PC-9 (cell line): Measurements from ENCODE around the gene SPATA20. TPM values are rescaled to one million over a fixed set of nuclear protein-coding genes. Genes with fewer than 3 reads are reported as not detected.

ENCODE experiments used
- BruUV-seq: library from RNA; stranded (reverse); fragments of 400-500 nt; replicated peaks from 2 replicates; lab custom pipeline; 2021; lab: Mats Ljungman, UMichigan
- CTCF ChIA-PET: fragments of 300-600 bp; sonication (Branson Sonifier 250); formaldehyde crosslinking; loops from one replicate; lab custom pipeline; 2022; ENCODE audit warnings: antibody characterized with exemption; lab: Charles Lee
- POLR2A ChIA-PET: fragments of 300-600 bp; sonication (Branson Sonifier 250); formaldehyde crosslinking; loops from one replicate; lab custom pipeline; 2022; ENCODE audit warnings: antibody characterized with exemption; ENCODE audit not compliant: unreplicated experiment; lab: Charles Lee
- DNase-seq, 2 experiments: peaks; one replicate each; pipeline versions ENCODE4 v3.0.0 to v3.0.0-alpha.2; 2015 to 2022; ENCODE audit warnings: mixed read lengths in 1 of 2
- H2AFZ ChIP-seq: fragments of 200-600 bp; sonication (generic); 2 replicates; pipeline ENCODE4 v1.8.1; 2017; ENCODE audit warnings: antibody characterized with exemption
- H3F3A ChIP-seq: fragments of 200-600 bp; sonication (generic); 2 replicates; pipeline ENCODE4 v1.8.1; 2017; ENCODE audit warnings: antibody characterized with exemption, mild to moderate bottlenecking, low read depth; ENCODE audit not compliant: insufficient read depth
- H3K27ac ChIP-seq: fragments of 200-600 bp; sonication (generic); 2 replicates; pipeline ENCODE4 v1.6.1; 2016; ENCODE audit warnings: mixed run types
- H3K27me3 ChIP-seq: fragments of 200-600 bp; sonication (generic); 2 replicates; pipeline ENCODE4 v1.6.1; 2016; ENCODE audit warnings: low read depth, mixed run types; ENCODE audit not compliant: insufficient read depth
- H3K36me3 ChIP-seq: fragments of 200-600 bp; sonication (generic); 2 replicates; pipeline ENCODE4 v1.6.1; 2016; ENCODE audit warnings: low read depth, mixed run types
- H3K4me1 ChIP-seq: fragments of 200-600 bp; sonication (generic); replicated peaks from 2 replicates; pipeline ENCODE4 v1.6.1; 2016; ENCODE audit warnings: mixed run types; ENCODE audit not compliant: insufficient read depth
- H3K4me2 ChIP-seq: fragments of 200-600 bp; sonication (generic); 2 replicates; pipeline ENCODE4 v1.6.1; 2017; ENCODE audit warnings: mixed run types
- H3K4me3 ChIP-seq: fragments of 200-600 bp; sonication (generic); 2 replicates; pipeline ENCODE4 v1.6.1; 2016; ENCODE audit warnings: mixed run types
- H3K79me2 ChIP-seq: fragments of 200-600 bp; sonication (generic); 2 replicates; pipeline ENCODE4 v1.6.1; 2017; ENCODE audit warnings: low read depth, mixed run types
- H3K9me2 ChIP-seq: fragments of 200-600 bp; sonication (generic); 2 replicates; pipeline ENCODE4 v1.8.1; 2017; ENCODE audit warnings: mild to moderate bottlenecking; ENCODE audit not compliant: insufficient read depth
- H3K9me3 ChIP-seq: fragments of 200-600 bp; sonication (generic); 2 replicates; pipeline ENCODE4 v1.8.1; 2016; ENCODE audit warnings: low read depth; ENCODE audit not compliant: insufficient read depth
- H4K20me1 ChIP-seq: fragments of 200-600 bp; sonication (generic); 2 replicates; pipeline ENCODE4 v1.8.1; 2017; ENCODE audit not compliant: insufficient read depth
- CTCF ChIP-seq: fragments of 200-600 bp; sonication (generic); conservative IDR thresholded peaks from 2 replicates; pipeline ENCODE4 v1.6.1; 2017; ENCODE audit warnings: mixed run types, antibody characterized with exemption, mild to moderate bottlenecking, moderate library complexity
- EZH2 ChIP-seq: fragments of 200-600 bp; sonication (generic); IDR thresholded peaks from 2 replicates; pipeline ENCODE4 v1.8.0; 2017; ENCODE audit warnings: antibody characterized with exemption, low read depth
- intact Hi-C: fragments of 100-400 bp; cut with micrococcal nuclease; formaldehyde crosslinking; loops from one replicate; pipeline ENCODE4 v1.10.0; 2022; ENCODE audit not compliant: unreplicated experiment
- total RNA-seq: library from RNA; stranded (reverse); gene quantifications from 2 replicates; pipeline ENCODE4 v1.2.3, GENCODE V29; 2021

The SPATA20 gene
- total RNA-seq, 1 experiment from 2014 or later = 41.5 TPM

GRCh38 chr17:50519141-50519834 is 27.7 kb upstream of the SPATA20 start:
- H3K4me3 ChIP-seq = no peak overlapping the region
- no peaks in the 10 kb centered on the region for H3K36me3 ChIP-seq
- intact Hi-C loops = no loop called here
- no peak overlapping the region for H3K4me2 ChIP-seq
- no peaks in the 10 kb centered on the region for H3K9me2 ChIP-seq
- no peak for DNase-seq
- peaks cover 14% of the 10 kb centered on the region for H3F3A ChIP-seq
- ChIA-PET CTCF (no interaction called here), POLR2A (interaction anchor here (0.7 kb wide), 1 partner anchor 237 kb away, joined by 4 read pairs; no protein-coding TSS in a partner anchor)
- BruUV-seq = no TSS peak
- H3K79me2 ChIP-seq = no peaks in the 10 kb centered on the region
- no peaks in the 10 kb centered on the region for H3K9me3 ChIP-seq
- TF ChIP-seq CTCF (no peak), EZH2 (no peak)
- H3K27ac ChIP-seq = no peak overlapping the region
- H4K20me1 ChIP-seq = no peaks in the 10 kb centered on the region
- no peak overlapping the region for H2AFZ ChIP-seq
- peaks cover 9% of the 10 kb centered on the region for H3K4me1 ChIP-seq
- no peaks in the 10 kb centered on the region for H3K27me3 ChIP-seq

GRCh38 chr17:50520483-50520882 is 26.5 kb upstream of the SPATA20 start:
- H3K27me3 ChIP-seq = no peaks in the 10 kb centered on the region

GRCh38 chr17:50521514-50521913 is 25.5 kb upstream of the SPATA20 start:
- no peak for TF ChIP-seq CTCF
- no peak for TF ChIP-seq EZH2
- POLR2A ChIA-PET = no interaction called here
- no TSS peak for BruUV-seq

More at GRCh38 chr17:50520483-50520882, 26.5 kb upstream of the SPATA20 start:
- no TSS peak for BruUV-seq
- no peaks in the 10 kb centered on the region for H4K20me1 ChIP-seq
- CTCF ChIA-PET = no interaction called here
- TF ChIP-seq CTCF (no peak), EZH2 (no peak)
- peaks cover 14% of the 10 kb centered on the region for H3F3A ChIP-seq
- intact Hi-C loops = no loop called here
- H3K4me3 ChIP-seq = no peak overlapping the region
- no peaks in the 10 kb centered on the region for H3K9me3 ChIP-seq
- H3K4me1 ChIP-seq = peaks cover 9% of the 10 kb centered on the region
- no peaks in the 10 kb centered on the region for H3K79me2 ChIP-seq
- H2AFZ ChIP-seq = no peak overlapping the region
- no peaks in the 10 kb centered on the region for H3K9me2 ChIP-seq
- no peaks in the 10 kb centered on the region for H3K36me3 ChIP-seq
- no peak overlapping the region for H3K27ac ChIP-seq
- H3K4me2 ChIP-seq = no peak overlapping the region
- no peak for DNase-seq
- POLR2A ChIA-PET = interaction anchor here (0.5 kb wide), 1 partner anchor 28 kb away, joined by 3 read pairs; no protein-coding TSS in a partner anchor

More at GRCh38 chr17:50521514-50521913, 25.5 kb upstream of the SPATA20 start:
- H3K27me3 ChIP-seq = no peaks in the 10 kb centered on the region
- no peaks in the 10 kb centered on the region for H3K79me2 ChIP-seq
- H3K9me3 ChIP-seq = no peaks in the 10 kb centered on the region
- H3K4me3 ChIP-seq = no peak overlapping the region
- no peaks in the 10 kb centered on the region for H3K36me3 ChIP-seq
- no peaks in the 10 kb centered on the region for H3K9me2 ChIP-seq
- intact Hi-C loops = no loop called here
- CTCF ChIA-PET = no interaction called here
- H2AFZ ChIP-seq = no peak overlapping the region
- peaks cover 9% of the 10 kb centered on the region for H3K4me1 ChIP-seq
- H3K27ac ChIP-seq = no peak overlapping the region
- no peak overlapping the region for H3K4me2 ChIP-seq
- DNase-seq = no peak
- H4K20me1 ChIP-seq = no peaks in the 10 kb centered on the region
- peaks cover 14% of the 10 kb centered on the region for H3F3A ChIP-seq
